Calu3 (cell line): ENCODE data around the gene ACADVL. TPM values are rescaled to one million over a fixed set of nuclear protein-coding genes. Genes with fewer than 3 reads are reported as not detected.

Experiments
- BruUV-seq: library from RNA; stranded (reverse); fragments of 400-500 nt; replicated peaks from 2 replicates; lab custom pipeline; 2021; lab: Mats Ljungman, UMichigan
- CTCF ChIA-PET: fragments of 300-600 bp; sonication (Branson Sonifier 250); formaldehyde crosslinking; loops from one replicate; lab custom pipeline; 2022; ENCODE audit warnings: antibody characterized with exemption; lab: Charles Lee
- DNase-seq: peaks from one replicate; pipeline ENCODE4 v3.0.0; 2022
- H3K27ac Mint-ChIP-seq: one replicate; pipeline ENCODE4 v1.8.0; 2022; ENCODE audit warnings: mixed read lengths; ENCODE audit not compliant: unreplicated experiment
- H3K27me3 Mint-ChIP-seq: one replicate; pipeline ENCODE4 v1.8.0; 2022; ENCODE audit warnings: mixed read lengths; ENCODE audit not compliant: unreplicated experiment
- H3K36me3 Mint-ChIP-seq: one replicate; pipeline ENCODE4 v1.8.0; 2022; ENCODE audit warnings: mild to moderate bottlenecking, moderate library complexity, mixed read lengths; ENCODE audit not compliant: insufficient read depth, unreplicated experiment
- H3K4me1 Mint-ChIP-seq: one replicate; pipeline ENCODE4 v1.8.0; 2022; ENCODE audit warnings: mild to moderate bottlenecking, low read depth, mixed read lengths; ENCODE audit not compliant: unreplicated experiment
- H3K4me3 Mint-ChIP-seq: one replicate; pipeline ENCODE4 v1.8.0; 2022; ENCODE audit warnings: mild to moderate bottlenecking, low read depth, moderate library complexity, mixed read lengths; ENCODE audit not compliant: unreplicated experiment
- H3K9me3 Mint-ChIP-seq: one replicate; pipeline ENCODE4 v1.8.0; 2022; ENCODE audit warnings: low read depth, mixed read lengths; ENCODE audit not compliant: unreplicated experiment
- CTCF ChIP-seq: fragments of 200-600 bp; IDR thresholded peaks from one replicate; pipeline ENCODE4 v1.8.0; 2022; ENCODE audit warnings: antibody characterized with exemption; ENCODE audit not compliant: unreplicated experiment
- intact Hi-C: fragments of 100-400 bp; cut with micrococcal nuclease; formaldehyde crosslinking; loops from one replicate; pipeline ENCODE4 v1.10.0; 2022; ENCODE audit not compliant: unreplicated experiment
- total RNA-seq: library from RNA; stranded (reverse); gene quantifications from 2 replicates; pipeline ENCODE4 v1.2.3, GENCODE V29; 2022

The ACADVL gene
- total RNA-seq, 1 experiment from 2014 or later = 552 TPM

GRCh38 chr17:7190276-7190917 is 29.3 kb upstream of the ACADVL start:
- BruUV-seq = no TSS peak
- H3K27ac Mint-ChIP-seq = no peak overlapping the region
- H3K9me3 Mint-ChIP-seq = no peaks in the 10 kb centered on the region
- H3K4me1 Mint-ChIP-seq = peaks cover 8% of the 10 kb centered on the region
- peaks cover 34% of the 10 kb centered on the region for H3K27me3 Mint-ChIP-seq
- intact Hi-C loops = no loop called here
- no peak for TF ChIP-seq CTCF
- no peak overlapping the region for H3K4me3 Mint-ChIP-seq
- DNase-seq = no peak
- CTCF ChIA-PET = no interaction called here
- no peaks in the 10 kb centered on the region for H3K36me3 Mint-ChIP-seq

GRCh38 chr17:7191069-7191468 is 28.7 kb upstream of the ACADVL start:
- intact Hi-C loops = no loop called here
- CTCF ChIA-PET = interaction anchor here (0.7 kb wide), 1 partner anchor 58 kb away, joined by 5 read pairs; no protein-coding TSS in a partner anchor
- no peak overlapping the region for H3K4me3 Mint-ChIP-seq
- H3K4me1 Mint-ChIP-seq = peaks cover 8% of the 10 kb centered on the region
- H3K27me3 Mint-ChIP-seq = peaks cover 32% of the 10 kb centered on the region
- TF ChIP-seq CTCF = no peak
- DNase-seq = no peak
- no peaks in the 10 kb centered on the region for H3K9me3 Mint-ChIP-seq
- no TSS peak for BruUV-seq
- H3K36me3 Mint-ChIP-seq = no peaks in the 10 kb centered on the region
- no peak overlapping the region for H3K27ac Mint-ChIP-seq

- TF ChIP-seq CTCF = no peak
- no peaks in the 10 kb centered on the region for H3K9me3 Mint-ChIP-seq
- no TSS peak for BruUV-seq
- H3K27ac Mint-ChIP-seq = no peak overlapping the region
- CTCF ChIA-PET = interaction anchor here (0.7 kb wide), 1 partner anchor 58 kb away, joined by 5 read pairs; no protein-coding TSS in a partner anchor
- H3K4me3 Mint-ChIP-seq = no peak overlapping the region
- intact Hi-C loops = no loop called here
- peaks cover 26% of the 10 kb centered on the region for H3K27me3 Mint-ChIP-seq
- DNase-seq = peak; percentile 50
- H3K36me3 Mint-ChIP-seq = no peaks in the 10 kb centered on the region
- H3K4me1 Mint-ChIP-seq = peaks cover 2% of the 10 kb centered on the region
Observed at GRCh38 chr17:7191571-7192270, 28.0 kb upstream of the ACADVL start.

- CTCF ChIA-PET = no interaction called here
- no peak overlapping the region for H3K4me3 Mint-ChIP-seq
- no peak for TF ChIP-seq CTCF
- no peaks in the 10 kb centered on the region for H3K4me1 Mint-ChIP-seq
- intact Hi-C loops = no loop called here
- H3K36me3 Mint-ChIP-seq = no peaks in the 10 kb centered on the region
- DNase-seq = no peak
- H3K9me3 Mint-ChIP-seq = no peaks in the 10 kb centered on the region
- no TSS peak for BruUV-seq
- H3K27ac Mint-ChIP-seq = no peak overlapping the region
- peaks cover 21% of the 10 kb centered on the region for H3K27me3 Mint-ChIP-seq
Observed at GRCh38 chr17:7192271-7192937, 27.3 kb upstream of the ACADVL start.
